HEK293 (cell line): ENCODE measurements around the gene CBX8.

Experiments used
- CTCF ChIA-PET: fragments of 350-600 bp; formaldehyde crosslinking; extraction: SDS; loops from one replicate; lab custom pipeline; 2021; ENCODE audit warnings: antibody characterized with exemption; lab: Yijun Ruan, JAX
- POLR2A ChIA-PET: fragments of 300-600 bp; formaldehyde crosslinking; extraction: SDS; loops from one replicate; lab custom pipeline; 2020; ENCODE audit warnings: antibody characterized with exemption, inconsistent platforms; lab: Yijun Ruan, JAX
- H3K27ac ChIP-seq: fragments of 200-500 bp; sonication (Bioruptor generic); 2 replicates; pipeline ENCODE4 v1.5.1; 2014; ENCODE audit warnings: low read depth, low read length, control low read depth, inconsistent platforms; ENCODE audit errors: extremely low read depth
- H3K36me3 ChIP-seq, 2 experiments: fragments of 200-500 bp in 1 of 2; sonication (Bioruptor generic) in 1 of 2; 1 replicate in 1 of 2; 2 replicates in 1 of 2; pipeline ENCODE4 v1.5.1; 2014 to 2017; ENCODE audit warnings: inconsistent platforms in 2 of 2, low read length in 2 of 2; ENCODE audit not compliant: control insufficient read depth in 2 of 2, insufficient read depth in 1 of 2
- H3K4me1 ChIP-seq: fragments of 200-500 bp; sonication (Bioruptor generic); 2 replicates; pipeline ENCODE4 v1.5.1; 2014; ENCODE audit warnings: mild to moderate bottlenecking, low read length, inconsistent platforms; ENCODE audit not compliant: control insufficient read depth, insufficient read depth
- H3K4me3 ChIP-seq: 2 replicates; pipeline ENCODE4 v1.5.1; 2011; ENCODE audit warnings: low read depth, mild to moderate bottlenecking, control low read depth, low read length, moderate library complexity
- H3K9me3 ChIP-seq: fragments of 200-500 bp; sonication (Bioruptor generic); 2 replicates; pipeline ENCODE4 v1.5.1; 2014; ENCODE audit warnings: low read depth, low read length, inconsistent platforms; ENCODE audit not compliant: control insufficient read depth, insufficient read depth
- MEIS1 ChIP-seq: sonication (generic); formaldehyde crosslinking; IDR thresholded peaks from 2 replicates; pipeline ENCODE4 v1.8.1; 2022; ENCODE audit warnings: missing genetic modification reagents, mild to moderate bottlenecking, borderline replicate concordance
- PRDM1 ChIP-seq: fragments of 450-650 bp; formaldehyde crosslinking; IDR thresholded peaks from 2 replicates; pipeline ENCODE4; 2016; ENCODE audit warnings: missing biosample characterization, missing genetic modification characterization
- SP7 ChIP-seq: fragments of 450-650 bp; formaldehyde crosslinking; IDR thresholded peaks from 2 replicates; pipeline ENCODE4 v1.5.1; 2016; ENCODE audit warnings: missing biosample characterization, missing genetic modification characterization
- YY2 ChIP-seq: fragments of 450-650 bp; formaldehyde crosslinking; IDR thresholded peaks from 2 replicates; pipeline ENCODE4 v1.5.1; 2016; ENCODE audit warnings: missing biosample characterization, missing genetic modification characterization
- ZBTB1 ChIP-seq: fragments of 450-650 bp; formaldehyde crosslinking; IDR thresholded peaks from 2 replicates; pipeline ENCODE4 v1.5.1; 2016; ENCODE audit warnings: missing biosample characterization, missing genetic modification characterization
- ZNF121 ChIP-seq: fragments of 450-650 bp; formaldehyde crosslinking; IDR thresholded peaks from 2 replicates; pipeline ENCODE4 v1.5.1; 2016; ENCODE audit warnings: missing biosample characterization, missing genetic modification characterization
- ZNF221 ChIP-seq: fragments of 450-650 bp; formaldehyde crosslinking; IDR thresholded peaks from 2 replicates; pipeline ENCODE4 v1.5.1; 2017; ENCODE audit warnings: missing biosample characterization, missing genetic modification characterization, borderline replicate concordance
- ZNF292 ChIP-seq: fragments of 450-650 bp; formaldehyde crosslinking; IDR thresholded peaks from 2 replicates; pipeline ENCODE4 v1.5.1; 2016; ENCODE audit warnings: low read depth, missing biosample characterization, missing genetic modification characterization, borderline replicate concordance
- ZNF394 ChIP-seq: fragments of 450-650 bp; formaldehyde crosslinking; IDR thresholded peaks from 2 replicates; pipeline ENCODE4 v1.5.1; 2016; ENCODE audit warnings: missing biosample characterization, missing genetic modification characterization, mild to moderate bottlenecking, moderate library complexity, borderline replicate concordance
- ZNF473 ChIP-seq: fragments of 450-650 bp; formaldehyde crosslinking; IDR thresholded peaks from 2 replicates; pipeline ENCODE4 v1.5.1; 2017; ENCODE audit warnings: missing biosample characterization, missing genetic modification characterization
- ZNF521 ChIP-seq: fragments of 450-650 bp; formaldehyde crosslinking; IDR thresholded peaks from 2 replicates; pipeline ENCODE4 v1.5.1; 2017; ENCODE audit warnings: missing biosample characterization, mild to moderate bottlenecking, missing genetic modification characterization
- ZNF530 ChIP-seq: fragments of 450-650 bp; formaldehyde crosslinking; IDR thresholded peaks from 2 replicates; pipeline ENCODE4 v1.5.1; 2016; ENCODE audit warnings: low read depth, missing biosample characterization, missing genetic modification characterization
- ZNF544 ChIP-seq: fragments of 450-650 bp; formaldehyde crosslinking; IDR thresholded peaks from 2 replicates; pipeline ENCODE4 v1.5.0; 2017; ENCODE audit warnings: missing biosample characterization, missing genetic modification characterization
- ZNF571 ChIP-seq: fragments of 450-650 bp; formaldehyde crosslinking; IDR thresholded peaks from 2 replicates; pipeline ENCODE4 v1.5.0; 2017; ENCODE audit warnings: missing biosample characterization, missing genetic modification characterization
- ZNF837 ChIP-seq: fragments of 450-650 bp; formaldehyde crosslinking; IDR thresholded peaks from 2 replicates; pipeline ENCODE4 v1.5.1; 2016; ENCODE audit warnings: missing biosample characterization, missing genetic modification characterization
- TF ChIP-seq, protein P1 (sequence below): fragments of 450-650 bp; formaldehyde crosslinking; IDR thresholded peaks from 2 replicates; pipeline ENCODE4 v1.5.1; 2016; ENCODE audit warnings: missing biosample characterization, missing genetic modification characterization, borderline replicate concordance
- TF ChIP-seq, protein P2 (sequence below): fragments of 450-650 bp; IDR thresholded peaks from 2 replicates; pipeline ENCODE4 v1.5.1; 2018; ENCODE audit warnings: missing biosample characterization, mild to moderate bottlenecking, missing genetic modification characterization
- TF ChIP-seq, protein P3 (sequence below): fragments of 450-650 bp; formaldehyde crosslinking; IDR thresholded peaks from 2 replicates; pipeline ENCODE4 v1.5.1; 2016; ENCODE audit warnings: missing biosample characterization, missing genetic modification characterization
- TF ChIP-seq, protein P4 (sequence below): fragments of 450-650 bp; formaldehyde crosslinking; IDR thresholded peaks from 2 replicates; pipeline ENCODE4 v1.5.1; 2016; ENCODE audit warnings: missing biosample characterization, missing genetic modification characterization, borderline replicate concordance
- TF ChIP-seq, protein P5 (sequence below): fragments of 450-650 bp; formaldehyde crosslinking; IDR thresholded peaks from 2 replicates; pipeline ENCODE4 v1.5.1; 2016; ENCODE audit warnings: missing biosample characterization, missing genetic modification characterization
- TF ChIP-seq, protein P6 (sequence below): fragments of 450-650 bp; formaldehyde crosslinking; IDR thresholded peaks from 2 replicates; pipeline ENCODE4 v1.5.1; 2017; ENCODE audit warnings: missing biosample characterization, missing genetic modification characterization

The CBX8 gene

DNA sequence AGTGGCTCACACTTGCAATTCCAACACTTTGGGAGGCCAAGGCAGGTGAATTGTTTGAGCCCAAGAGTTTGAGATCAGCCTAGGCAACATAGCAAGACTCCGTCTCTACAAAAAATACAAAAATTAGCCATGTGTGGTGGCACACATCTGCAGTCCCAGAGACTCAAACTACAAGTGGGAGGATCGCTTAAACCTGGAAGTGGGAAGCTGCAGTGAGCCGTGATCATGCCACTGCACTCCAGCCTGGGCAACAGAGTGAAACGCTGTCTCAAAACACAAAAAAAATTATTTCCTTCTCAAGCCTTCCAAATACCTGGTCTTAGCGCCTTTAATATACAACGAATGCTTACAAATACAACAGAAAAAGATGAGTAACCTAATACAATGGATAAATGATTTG lies 38.6 kb downstream of the CBX8 start (continued):
- TF ChIP-seq ZNF530 (tag by site-specific recombination): no peak
- TF ChIP-seq ZNF473: no peak

DNA sequence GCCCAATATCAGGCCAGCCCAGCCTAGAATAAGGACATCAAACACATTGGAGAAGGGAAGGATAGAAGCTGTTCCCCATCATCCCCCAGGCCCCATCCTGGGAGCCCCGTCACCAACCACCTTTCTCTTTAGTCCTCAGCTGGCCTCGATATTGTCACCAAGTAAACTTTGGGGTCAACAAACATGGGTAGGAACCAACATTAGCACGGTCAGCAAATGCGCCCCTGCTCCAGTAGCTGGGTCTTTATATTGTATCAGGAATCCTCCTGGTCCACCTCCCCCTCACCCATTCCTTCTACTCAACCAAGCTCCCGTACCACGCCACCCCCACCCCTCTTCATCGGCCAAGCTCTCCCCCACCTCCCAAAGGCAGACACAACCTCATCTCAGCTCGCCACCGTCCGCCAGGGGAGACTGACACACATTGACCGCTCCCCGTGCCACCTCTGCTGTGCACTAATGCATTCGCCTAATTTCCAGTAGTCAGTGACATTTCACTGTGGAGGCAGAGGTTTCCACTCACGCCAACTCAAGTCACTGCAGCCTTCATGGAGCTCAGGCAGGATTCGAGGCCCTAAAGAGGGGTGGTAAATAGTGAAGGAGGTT lies 39.6 kb downstream of the CBX8 start:
- no peak overlapping the region for H3K27ac ChIP-seq
- ChIA-PET CTCF (interaction anchor here (1.8 to 4.2 kb wide), 2 partner anchors 11 to 16 kb away, joined by 8 to 23 read pairs; no protein-coding TSS in a partner anchor), POLR2A (no interaction called here)
- TF ChIP-seq ZNF221 (tag by site-specific recombination) (no peak), ZNF394 (tag by site-specific recombination) (no peak), ZBTB1 (tag by site-specific recombination) (no peak), SP7 (tag by site-specific recombination) (no peak), ZNF544 (tag by site-specific recombination) (no peak), ZNF292 (tag by site-specific recombination) (no peak), YY2 (tag by site-specific recombination) (no peak), PRDM1 (tag by site-specific recombination) (no peak), ZNF571 (tag by site-specific recombination) (no peak), ZNF121 (tag by site-specific recombination) (no peak), ZNF837 (tag by site-specific recombination) (no peak), MEIS1 (CRISPR knock-in tag) (no peak), ZNF521 (tag by site-specific recombination) (no peak)
- TF ChIP-seq, protein P1, sequence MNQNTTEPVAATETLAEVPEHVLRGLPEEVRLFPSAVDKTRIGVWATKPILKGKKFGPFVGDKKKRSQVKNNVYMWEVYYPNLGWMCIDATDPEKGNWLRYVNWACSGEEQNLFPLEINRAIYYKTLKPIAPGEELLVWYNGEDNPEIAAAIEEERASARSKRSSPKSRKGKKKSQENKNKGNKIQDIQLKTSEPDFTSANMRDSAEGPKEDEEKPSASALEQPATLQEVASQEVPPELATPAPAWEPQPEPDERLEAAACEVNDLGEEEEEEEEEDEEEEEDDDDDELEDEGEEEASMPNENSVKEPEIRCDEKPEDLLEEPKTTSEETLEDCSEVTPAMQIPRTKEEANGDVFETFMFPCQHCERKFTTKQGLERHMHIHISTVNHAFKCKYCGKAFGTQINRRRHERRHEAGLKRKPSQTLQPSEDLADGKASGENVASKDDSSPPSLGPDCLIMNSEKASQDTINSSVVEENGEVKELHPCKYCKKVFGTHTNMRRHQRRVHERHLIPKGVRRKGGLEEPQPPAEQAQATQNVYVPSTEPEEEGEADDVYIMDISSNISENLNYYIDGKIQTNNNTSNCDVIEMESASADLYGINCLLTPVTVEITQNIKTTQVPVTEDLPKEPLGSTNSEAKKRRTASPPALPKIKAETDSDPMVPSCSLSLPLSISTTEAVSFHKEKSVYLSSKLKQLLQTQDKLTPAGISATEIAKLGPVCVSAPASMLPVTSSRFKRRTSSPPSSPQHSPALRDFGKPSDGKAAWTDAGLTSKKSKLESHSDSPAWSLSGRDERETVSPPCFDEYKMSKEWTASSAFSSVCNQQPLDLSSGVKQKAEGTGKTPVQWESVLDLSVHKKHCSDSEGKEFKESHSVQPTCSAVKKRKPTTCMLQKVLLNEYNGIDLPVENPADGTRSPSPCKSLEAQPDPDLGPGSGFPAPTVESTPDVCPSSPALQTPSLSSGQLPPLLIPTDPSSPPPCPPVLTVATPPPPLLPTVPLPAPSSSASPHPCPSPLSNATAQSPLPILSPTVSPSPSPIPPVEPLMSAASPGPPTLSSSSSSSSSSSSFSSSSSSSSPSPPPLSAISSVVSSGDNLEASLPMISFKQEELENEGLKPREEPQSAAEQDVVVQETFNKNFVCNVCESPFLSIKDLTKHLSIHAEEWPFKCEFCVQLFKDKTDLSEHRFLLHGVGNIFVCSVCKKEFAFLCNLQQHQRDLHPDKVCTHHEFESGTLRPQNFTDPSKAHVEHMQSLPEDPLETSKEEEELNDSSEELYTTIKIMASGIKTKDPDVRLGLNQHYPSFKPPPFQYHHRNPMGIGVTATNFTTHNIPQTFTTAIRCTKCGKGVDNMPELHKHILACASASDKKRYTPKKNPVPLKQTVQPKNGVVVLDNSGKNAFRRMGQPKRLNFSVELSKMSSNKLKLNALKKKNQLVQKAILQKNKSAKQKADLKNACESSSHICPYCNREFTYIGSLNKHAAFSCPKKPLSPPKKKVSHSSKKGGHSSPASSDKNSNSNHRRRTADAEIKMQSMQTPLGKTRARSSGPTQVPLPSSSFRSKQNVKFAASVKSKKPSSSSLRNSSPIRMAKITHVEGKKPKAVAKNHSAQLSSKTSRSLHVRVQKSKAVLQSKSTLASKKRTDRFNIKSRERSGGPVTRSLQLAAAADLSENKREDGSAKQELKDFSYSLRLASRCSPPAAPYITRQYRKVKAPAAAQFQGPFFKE (tag by site-specific recombination): no peak
- TF ChIP-seq, protein P2, sequence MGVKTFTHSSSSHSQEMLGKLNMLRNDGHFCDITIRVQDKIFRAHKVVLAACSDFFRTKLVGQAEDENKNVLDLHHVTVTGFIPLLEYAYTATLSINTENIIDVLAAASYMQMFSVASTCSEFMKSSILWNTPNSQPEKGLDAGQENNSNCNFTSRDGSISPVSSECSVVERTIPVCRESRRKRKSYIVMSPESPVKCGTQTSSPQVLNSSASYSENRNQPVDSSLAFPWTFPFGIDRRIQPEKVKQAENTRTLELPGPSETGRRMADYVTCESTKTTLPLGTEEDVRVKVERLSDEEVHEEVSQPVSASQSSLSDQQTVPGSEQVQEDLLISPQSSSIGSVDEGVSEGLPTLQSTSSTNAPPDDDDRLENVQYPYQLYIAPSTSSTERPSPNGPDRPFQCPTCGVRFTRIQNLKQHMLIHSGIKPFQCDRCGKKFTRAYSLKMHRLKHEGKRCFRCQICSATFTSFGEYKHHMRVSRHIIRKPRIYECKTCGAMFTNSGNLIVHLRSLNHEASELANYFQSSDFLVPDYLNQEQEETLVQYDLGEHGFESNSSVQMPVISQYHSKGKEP (tag by site-specific recombination): no peak
- TF ChIP-seq, protein P3, sequence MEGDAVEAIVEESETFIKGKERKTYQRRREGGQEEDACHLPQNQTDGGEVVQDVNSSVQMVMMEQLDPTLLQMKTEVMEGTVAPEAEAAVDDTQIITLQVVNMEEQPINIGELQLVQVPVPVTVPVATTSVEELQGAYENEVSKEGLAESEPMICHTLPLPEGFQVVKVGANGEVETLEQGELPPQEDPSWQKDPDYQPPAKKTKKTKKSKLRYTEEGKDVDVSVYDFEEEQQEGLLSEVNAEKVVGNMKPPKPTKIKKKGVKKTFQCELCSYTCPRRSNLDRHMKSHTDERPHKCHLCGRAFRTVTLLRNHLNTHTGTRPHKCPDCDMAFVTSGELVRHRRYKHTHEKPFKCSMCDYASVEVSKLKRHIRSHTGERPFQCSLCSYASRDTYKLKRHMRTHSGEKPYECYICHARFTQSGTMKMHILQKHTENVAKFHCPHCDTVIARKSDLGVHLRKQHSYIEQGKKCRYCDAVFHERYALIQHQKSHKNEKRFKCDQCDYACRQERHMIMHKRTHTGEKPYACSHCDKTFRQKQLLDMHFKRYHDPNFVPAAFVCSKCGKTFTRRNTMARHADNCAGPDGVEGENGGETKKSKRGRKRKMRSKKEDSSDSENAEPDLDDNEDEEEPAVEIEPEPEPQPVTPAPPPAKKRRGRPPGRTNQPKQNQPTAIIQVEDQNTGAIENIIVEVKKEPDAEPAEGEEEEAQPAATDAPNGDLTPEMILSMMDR (tag by site-specific recombination): no peak
- TF ChIP-seq, protein P4, sequence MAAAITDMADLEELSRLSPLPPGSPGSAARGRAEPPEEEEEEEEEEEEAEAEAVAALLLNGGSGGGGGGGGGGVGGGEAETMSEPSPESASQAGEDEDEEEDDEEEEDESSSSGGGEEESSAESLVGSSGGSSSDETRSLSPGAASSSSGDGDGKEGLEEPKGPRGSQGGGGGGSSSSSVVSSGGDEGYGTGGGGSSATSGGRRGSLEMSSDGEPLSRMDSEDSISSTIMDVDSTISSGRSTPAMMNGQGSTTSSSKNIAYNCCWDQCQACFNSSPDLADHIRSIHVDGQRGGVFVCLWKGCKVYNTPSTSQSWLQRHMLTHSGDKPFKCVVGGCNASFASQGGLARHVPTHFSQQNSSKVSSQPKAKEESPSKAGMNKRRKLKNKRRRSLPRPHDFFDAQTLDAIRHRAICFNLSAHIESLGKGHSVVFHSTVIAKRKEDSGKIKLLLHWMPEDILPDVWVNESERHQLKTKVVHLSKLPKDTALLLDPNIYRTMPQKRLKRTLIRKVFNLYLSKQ (tag by site-specific recombination): no peak
- TF ChIP-seq, protein P5, sequence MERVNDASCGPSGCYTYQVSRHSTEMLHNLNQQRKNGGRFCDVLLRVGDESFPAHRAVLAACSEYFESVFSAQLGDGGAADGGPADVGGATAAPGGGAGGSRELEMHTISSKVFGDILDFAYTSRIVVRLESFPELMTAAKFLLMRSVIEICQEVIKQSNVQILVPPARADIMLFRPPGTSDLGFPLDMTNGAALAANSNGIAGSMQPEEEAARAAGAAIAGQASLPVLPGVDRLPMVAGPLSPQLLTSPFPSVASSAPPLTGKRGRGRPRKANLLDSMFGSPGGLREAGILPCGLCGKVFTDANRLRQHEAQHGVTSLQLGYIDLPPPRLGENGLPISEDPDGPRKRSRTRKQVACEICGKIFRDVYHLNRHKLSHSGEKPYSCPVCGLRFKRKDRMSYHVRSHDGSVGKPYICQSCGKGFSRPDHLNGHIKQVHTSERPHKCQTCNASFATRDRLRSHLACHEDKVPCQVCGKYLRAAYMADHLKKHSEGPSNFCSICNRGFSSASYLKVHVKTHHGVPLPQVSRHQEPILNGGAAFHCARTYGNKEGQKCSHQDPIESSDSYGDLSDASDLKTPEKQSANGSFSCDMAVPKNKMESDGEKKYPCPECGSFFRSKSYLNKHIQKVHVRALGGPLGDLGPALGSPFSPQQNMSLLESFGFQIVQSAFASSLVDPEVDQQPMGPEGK (tag by site-specific recombination): no peak
- TF ChIP-seq, protein P6, sequence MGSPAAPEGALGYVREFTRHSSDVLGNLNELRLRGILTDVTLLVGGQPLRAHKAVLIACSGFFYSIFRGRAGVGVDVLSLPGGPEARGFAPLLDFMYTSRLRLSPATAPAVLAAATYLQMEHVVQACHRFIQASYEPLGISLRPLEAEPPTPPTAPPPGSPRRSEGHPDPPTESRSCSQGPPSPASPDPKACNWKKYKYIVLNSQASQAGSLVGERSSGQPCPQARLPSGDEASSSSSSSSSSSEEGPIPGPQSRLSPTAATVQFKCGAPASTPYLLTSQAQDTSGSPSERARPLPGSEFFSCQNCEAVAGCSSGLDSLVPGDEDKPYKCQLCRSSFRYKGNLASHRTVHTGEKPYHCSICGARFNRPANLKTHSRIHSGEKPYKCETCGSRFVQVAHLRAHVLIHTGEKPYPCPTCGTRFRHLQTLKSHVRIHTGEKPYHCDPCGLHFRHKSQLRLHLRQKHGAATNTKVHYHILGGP (tag by site-specific recombination): no peak
- no peaks in the 10 kb centered on the region; a peak in 1 of 3 replicates for H3K36me3 ChIP-seq
- H3K9me3 ChIP-seq: no peaks in the 10 kb centered on the region
- H3K4me1 ChIP-seq: no peaks in the 10 kb centered on the region
- H3K4me3 ChIP-seq: no peak overlapping the region
